Common myeloid progenitor, CD34-positive (primary cell): ENCODE measurements around the gene PPP1R12B.
"Not testable (repeated sequence)": the region's sequence is repeated elsewhere in the genome, so short reads cannot be mapped to it uniquely, and the experiment has no call there.

Experiments
- CTCF ChIA-PET: fragments of 350-600 bp; sonication (Branson Sonifier 250); formaldehyde crosslinking; loops from one replicate; lab custom pipeline; 2021; ENCODE audit warnings: antibody characterized with exemption; lab: Charles Lee
- POLR2A ChIA-PET: fragments of 350-600 bp; sonication (Branson Sonifier 250); formaldehyde crosslinking; loops from one replicate; lab custom pipeline; 2021; ENCODE audit warnings: antibody characterized with exemption; lab: Charles Lee
- DNase-seq, 3 donors: peaks; one replicate each; pipeline versions ENCODE4 v3.0.0 to v3.0.0-alpha.2; 2013
- H3K27ac ChIP-seq, 2 experiments: 1 replicate in 1 of 2; 2 replicates in 1 of 2; pipeline ENCODE4 v1.7.0; 2013; ENCODE audit warnings: inconsistent platforms in 2 of 2, low read length in 2 of 2, mild to moderate bottlenecking in 2 of 2, low read depth in 1 of 2, moderate library complexity in 1 of 2; ENCODE audit not compliant: severe bottlenecking in 2 of 2, insufficient read depth in 1 of 2, poor library complexity in 1 of 2
- H3K27me3 ChIP-seq, 5 experiments: replicated peaks in 2 of 5; 1 replicate in 3 of 5; 2 replicates in 2 of 5; pipeline versions ENCODE4 v1.6.1 to v1.7.0; 2013; ENCODE audit warnings: low read length in 4 of 5, mild to moderate bottlenecking in 2 of 5, moderate library complexity in 2 of 5, inconsistent platforms in 1 of 5; ENCODE audit not compliant: insufficient read depth in 5 of 5, control insufficient read depth in 4 of 5
- H3K36me3 ChIP-seq, 4 experiments: 1 replicate in 2 of 4; 2 replicates in 2 of 4; pipeline versions ENCODE4 v1.6.1 to v1.7.0; 2013; ENCODE audit warnings: low read length in 3 of 4, control low read depth in 1 of 4, mild to moderate bottlenecking in 1 of 4; ENCODE audit not compliant: control insufficient read depth in 4 of 4, insufficient read depth in 4 of 4
- H3K4me1 ChIP-seq, 4 experiments: 1 replicate in 3 of 4; 2 replicates in 1 of 4; pipeline versions ENCODE4 v1.6.1 to v1.7.1; 2013; ENCODE audit warnings: low read length in 3 of 4, mild to moderate bottlenecking in 3 of 4, control low read depth in 1 of 4, inconsistent platforms in 1 of 4, moderate library complexity in 1 of 4; ENCODE audit not compliant: control insufficient read depth in 4 of 4, insufficient read depth in 4 of 4; ENCODE audit errors: control extremely low read depth in 1 of 4
- H3K4me3 ChIP-seq, 7 experiments: 1 replicate in 4 of 7; 2 replicates in 3 of 7; pipeline versions ENCODE4 v1.5.1 to v1.7.0; 2013; ENCODE audit warnings: mild to moderate bottlenecking in 7 of 7, low read length in 6 of 7, moderate library complexity in 6 of 7, inconsistent platforms in 2 of 7, low read depth in 2 of 7, control low read depth in 1 of 7; ENCODE audit not compliant: insufficient read depth in 4 of 7, control insufficient read depth in 1 of 7; ENCODE audit errors: extremely low read depth in 1 of 7
- H3K9me3 ChIP-seq, 5 experiments: 1 replicate in 4 of 5; 2 replicates in 1 of 5; pipeline versions ENCODE4 v1.6.1 to v1.7.1; 2013; ENCODE audit warnings: low read length in 4 of 5, mild to moderate bottlenecking in 2 of 5, inconsistent platforms in 1 of 5, low read depth in 1 of 5, moderate library complexity in 1 of 5; ENCODE audit not compliant: control insufficient read depth in 4 of 5, insufficient read depth in 2 of 5; ENCODE audit errors: control extremely low read depth in 1 of 5
- WGBS: methylation state at CpG from one replicate; pipeline ENCODE4 v1.1.5; 2013; ENCODE audit not compliant: insufficient coverage; 5-methylcytosine and 5-hydroxymethylcytosine counted together

Gene PPP1R12B

DNA sequence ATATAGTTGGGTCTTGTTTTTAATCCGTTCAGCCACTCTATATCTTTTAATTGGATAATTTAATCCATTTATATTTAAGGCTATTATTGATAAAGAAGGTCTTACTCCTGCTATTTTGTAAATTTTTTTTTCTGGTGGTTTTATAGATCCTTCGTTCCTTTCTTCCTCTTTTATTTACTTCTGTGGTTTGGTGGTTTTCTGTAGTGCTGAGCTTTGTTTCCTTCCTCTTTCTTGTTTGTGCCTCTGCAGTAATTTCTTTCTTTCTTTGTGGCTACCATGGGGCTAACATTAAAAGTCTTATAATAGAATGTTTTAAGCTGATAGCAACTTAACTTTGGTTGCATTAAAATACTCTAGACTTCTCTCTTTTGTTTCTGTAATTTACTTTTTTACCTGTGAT is 135.5 kb downstream of the PPP1R12B start:
- H3K27ac ChIP-seq, H3K36me3 ChIP-seq, POLR2A ChIA-PET, H3K27me3 ChIP-seq, H3K9me3 ChIP-seq: not testable (repeated sequence)
- WGBS, result no CpG with 5 or more reads among the region's 2 CpGs
- Histone ChIP-seq H3K4me3 (peak overlapping the region in 2 of 7 experiments; percentile 19 to 37), H3K4me1 (peaks cover 11 to 42% (median 35%) of the 10 kb centered on the region in 4 experiments)
- CTCF ChIA-PET, result interaction anchor here (1.4 kb wide), 1 partner anchor 88 kb away, joined by 3 read pairs; no protein-coding TSS in a partner anchor
- DNase-seq, result peak; percentile 63 to 93 (median 86)

GRCh38 chr1:202484820-202485219 is 136.3 kb downstream of the PPP1R12B start:
- DNase-seq, H3K27me3 ChIP-seq, H3K27ac ChIP-seq, POLR2A ChIA-PET, H3K36me3 ChIP-seq, H3K9me3 ChIP-seq: not testable (repeated sequence)
- H3K4me3 ChIP-seq, result peak overlapping the region in 1 of 7 experiments; percentile 19
- CTCF ChIA-PET, result interaction anchor here (1.4 kb wide), 1 partner anchor 87 kb away, joined by 3 read pairs; no protein-coding TSS in a partner anchor
- H3K4me1 ChIP-seq, result peaks cover 11 to 37% (median 32%) of the 10 kb centered on the region in 4 experiments
- 96% methylated on average over 3 of the region's 3 CpGs for WGBS

- POLR2A ChIA-PET, result not testable (repeated sequence)
Measured at GRCh38 chr1:202488178-202488649, 139.7 kb downstream of the PPP1R12B start.

GRCh38 chr1:202489101-202489500 is 140.6 kb downstream of the PPP1R12B start:
- H3K4me3 ChIP-seq, H3K9me3 ChIP-seq, POLR2A ChIA-PET, CTCF ChIA-PET, H3K27me3 ChIP-seq, DNase-seq, H3K27ac ChIP-seq, H3K36me3 ChIP-seq: not testable (repeated sequence)
- peaks cover 2 to 24% (median 21%) of the 10 kb centered on the region in 4 experiments for H3K4me1 ChIP-seq

More at GRCh38 chr1:202488178-202488649, 139.7 kb downstream of the PPP1R12B start:
- H3K27ac ChIP-seq, H3K27me3 ChIP-seq, CTCF ChIA-PET, H3K36me3 ChIP-seq, H3K9me3 ChIP-seq: not testable (repeated sequence)
- DNase-seq, result peak; percentile 63 to 87 (median 86)
- Histone ChIP-seq H3K4me1 (peaks cover 11 to 31% (median 28%) of the 10 kb centered on the region in 4 experiments), H3K4me3 (peak overlapping the region in 1 of 7 experiments; percentile 22)
- no CpG with 5 or more reads among the region's 6 CpGs for WGBS

GRCh38 chr1:202493112-202493511 is 144.6 kb downstream of the PPP1R12B start:
- DNase-seq, CTCF ChIA-PET, POLR2A ChIA-PET: not testable (repeated sequence)

DNA sequence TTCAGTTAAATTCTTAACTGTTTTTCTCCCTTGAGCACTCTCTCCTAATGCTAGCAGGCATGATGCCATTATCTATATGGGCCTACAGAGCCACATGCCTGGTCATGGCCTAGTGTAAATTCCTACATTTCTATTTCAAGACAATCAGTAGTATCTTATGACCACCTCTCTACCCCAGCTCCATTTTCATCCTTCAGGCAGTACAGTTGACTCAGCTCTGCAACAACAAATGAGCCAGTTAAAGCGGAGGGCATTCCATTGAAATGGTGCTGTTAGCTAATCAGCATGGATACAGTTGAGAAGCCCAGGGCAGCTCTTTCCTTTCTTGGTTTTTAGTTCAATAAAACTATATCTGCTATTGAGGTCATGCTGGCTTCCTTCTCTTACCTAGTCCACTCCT is 150.0 kb downstream of the PPP1R12B start:
- Histone ChIP-seq H3K27me3 (peaks cover 0 to 2% (median 0%) of the 10 kb centered on the region in 5 experiments), H3K4me3 (no peak overlapping the region), H3K4me1 (no peaks in the 10 kb centered on the region), H3K9me3 (no peaks in the 10 kb centered on the region), H3K36me3 (peaks cover 4 to 17% (median 5%) of the 10 kb centered on the region in 4 experiments), H3K27ac (no peak overlapping the region)
- 86% methylated on average over 1 of the region's 1 CpG for WGBS
- ChIA-PET POLR2A (no interaction called here), CTCF (interaction anchor here (1.4 to 3.6 kb wide), 2 partner anchors 127 to 163 kb away, joined by 3 to 9 read pairs; no protein-coding TSS in a partner anchor)
- DNase-seq, result no peak

More at GRCh38 chr1:202493112-202493511, 144.6 kb downstream of the PPP1R12B start:
- 97% methylated on average over 3 of the region's 3 CpGs for WGBS
- Histone ChIP-seq H3K4me1 (peaks cover 0 to 11% (median 9%) of the 10 kb centered on the region in 4 experiments), H3K36me3 (peaks cover 5 to 17% (median 8%) of the 10 kb centered on the region in 4 experiments)
- not testable (repeated sequence) for H3K27me3 ChIP-seq, H3K4me3 ChIP-seq, H3K27ac ChIP-seq, H3K9me3 ChIP-seq

- H3K4me3 ChIP-seq, DNase-seq, H3K27ac ChIP-seq, H3K4me1 ChIP-seq, POLR2A ChIA-PET, H3K9me3 ChIP-seq, H3K27me3 ChIP-seq: not testable (repeated sequence)
- peaks cover 5 to 17% (median 6%) of the 10 kb centered on the region in 4 experiments for H3K36me3 ChIP-seq
- WGBS, result no CpG with 5 or more reads among the region's 3 CpGs
- CTCF ChIA-PET, result interaction anchor here (1.7 to 3.6 kb wide), 2 partner anchors 126 to 159 kb away, joined by 4 to 9 read pairs; no protein-coding TSS in a partner anchor
Measured at GRCh38 chr1:202499997-202500396, 151.5 kb downstream of the PPP1R12B start.
